GM18520 (cell line): ENCODE data around the gene AGXT2.

Experiments
- ATAC-seq: cut with Tn5 transposase; IDR thresholded peaks from one replicate; pipeline ENCODE4 v1.9.1; 2021; ENCODE audit not compliant: unreplicated experiment

Gene AGXT2, protein sequence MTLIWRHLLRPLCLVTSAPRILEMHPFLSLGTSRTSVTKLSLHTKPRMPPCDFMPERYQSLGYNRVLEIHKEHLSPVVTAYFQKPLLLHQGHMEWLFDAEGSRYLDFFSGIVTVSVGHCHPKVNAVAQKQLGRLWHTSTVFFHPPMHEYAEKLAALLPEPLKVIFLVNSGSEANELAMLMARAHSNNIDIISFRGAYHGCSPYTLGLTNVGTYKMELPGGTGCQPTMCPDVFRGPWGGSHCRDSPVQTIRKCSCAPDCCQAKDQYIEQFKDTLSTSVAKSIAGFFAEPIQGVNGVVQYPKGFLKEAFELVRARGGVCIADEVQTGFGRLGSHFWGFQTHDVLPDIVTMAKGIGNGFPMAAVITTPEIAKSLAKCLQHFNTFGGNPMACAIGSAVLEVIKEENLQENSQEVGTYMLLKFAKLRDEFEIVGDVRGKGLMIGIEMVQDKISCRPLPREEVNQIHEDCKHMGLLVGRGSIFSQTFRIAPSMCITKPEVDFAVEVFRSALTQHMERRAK

DNA sequence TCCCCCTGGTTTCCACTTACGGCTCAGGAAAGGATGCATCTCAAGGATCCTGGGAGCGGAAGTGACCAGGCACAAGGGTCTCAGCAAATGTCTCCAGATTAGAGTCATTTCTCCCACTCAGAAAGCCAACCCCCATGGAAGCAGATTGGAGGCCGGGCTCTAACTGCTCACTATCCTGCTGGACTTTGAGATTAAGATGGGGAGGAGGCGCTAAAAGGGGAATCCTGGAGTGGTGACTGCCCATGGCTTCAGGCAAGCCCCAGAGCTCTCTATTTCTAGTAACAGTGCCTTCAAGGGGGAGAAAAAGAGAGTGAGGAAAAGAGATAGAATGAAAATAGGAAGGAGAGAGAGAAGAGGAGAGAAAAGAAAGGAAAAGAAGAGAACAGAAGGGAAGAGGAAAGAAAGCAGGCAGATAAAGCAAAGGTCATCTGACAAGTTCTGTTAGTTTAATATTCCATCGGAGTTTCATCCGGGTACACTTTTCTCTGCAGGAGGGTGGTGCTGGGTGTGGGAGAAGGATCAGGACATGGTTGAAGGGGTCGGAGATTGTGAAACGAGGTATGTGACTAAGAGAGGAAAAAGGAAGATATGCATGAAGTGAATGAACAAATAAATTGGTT is at the start of gene AGXT2:
AGXT2 (minus strand) TSS at position 165 of the 620 bp plus-strand sequence; CDS start at position 108, 57 bp downstream.
- ATAC-seq: no peak

DNA sequence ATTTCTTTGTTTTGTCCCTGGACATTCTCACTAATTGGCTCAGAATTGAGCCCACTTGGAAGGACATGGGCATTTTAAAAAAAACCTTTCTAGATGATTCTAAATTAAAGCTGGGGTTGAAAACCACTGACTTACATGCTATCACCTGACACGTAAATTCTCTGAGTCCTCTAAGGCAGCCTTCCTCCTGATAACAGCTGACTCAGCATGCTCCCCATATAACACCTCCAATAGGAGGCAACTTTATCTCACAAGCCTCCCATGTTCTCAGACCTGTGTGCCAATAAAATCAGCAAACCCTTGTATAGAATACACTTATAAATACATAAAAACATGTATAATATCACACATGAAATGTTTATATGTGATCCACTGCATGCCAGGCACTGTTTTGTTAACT is 49.2 kb upstream of the AGXT2 start:
- ATAC-seq: no peak

DNA sequence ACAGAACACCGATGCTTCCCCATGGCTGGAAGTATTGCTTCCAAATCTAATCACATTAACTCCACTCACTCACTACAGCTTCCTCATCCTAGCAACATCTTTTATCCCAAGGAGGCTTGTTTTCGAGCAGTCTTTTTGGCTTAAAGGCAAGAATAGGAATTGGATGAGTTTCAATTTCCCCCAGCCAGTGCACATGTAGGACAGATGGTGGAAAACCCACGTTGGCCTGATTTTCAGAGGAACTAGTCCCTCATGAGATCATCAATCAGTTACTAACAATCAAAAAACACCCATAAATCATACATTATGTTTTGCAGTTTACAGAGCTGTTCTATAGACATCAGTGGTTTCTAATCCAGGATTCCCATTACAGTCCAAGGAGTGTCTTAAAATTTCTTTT is 48.5 kb upstream of the AGXT2 start:
- no peak for ATAC-seq

DNA sequence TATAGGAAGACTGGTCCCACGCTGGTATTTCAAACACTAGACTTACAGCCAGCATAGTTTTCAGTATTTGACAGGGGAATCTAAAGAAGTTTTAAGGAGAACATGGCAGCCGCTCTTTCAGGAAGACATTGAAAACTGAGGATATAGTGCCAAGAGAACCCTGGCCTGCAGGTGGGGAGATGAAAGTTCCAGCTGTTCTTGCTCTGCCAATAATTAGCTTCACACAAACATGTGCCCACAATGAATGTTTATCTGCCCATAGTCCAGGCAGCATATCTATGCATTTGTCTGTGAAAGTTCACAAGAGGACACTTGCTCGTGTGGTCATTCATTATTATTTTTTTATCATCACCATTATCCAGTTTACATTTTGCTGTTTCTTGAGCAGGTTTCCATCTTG is 47.6 kb upstream of the AGXT2 start:
- ATAC-seq: no peak

DNA sequence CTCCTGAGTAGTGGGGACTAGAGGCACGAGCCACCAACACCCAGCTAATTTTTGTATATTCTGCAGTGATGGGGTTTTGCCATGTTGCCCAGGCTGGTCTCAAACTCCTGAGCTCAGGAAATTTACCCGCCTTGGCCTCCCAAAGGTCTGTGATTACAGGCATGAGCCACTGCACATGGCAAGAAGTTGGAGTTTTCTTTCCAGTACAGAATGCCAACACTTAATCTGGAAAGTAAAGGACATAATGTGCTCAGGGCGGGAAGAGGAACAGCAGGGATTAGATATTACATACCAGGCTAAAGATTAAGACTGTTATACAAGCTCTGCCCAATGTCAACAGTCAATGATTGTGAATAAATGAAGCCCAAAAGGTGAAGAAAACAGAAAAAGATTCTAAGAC is 47.2 kb upstream of the AGXT2 start:
- ATAC-seq: no peak

DNA sequence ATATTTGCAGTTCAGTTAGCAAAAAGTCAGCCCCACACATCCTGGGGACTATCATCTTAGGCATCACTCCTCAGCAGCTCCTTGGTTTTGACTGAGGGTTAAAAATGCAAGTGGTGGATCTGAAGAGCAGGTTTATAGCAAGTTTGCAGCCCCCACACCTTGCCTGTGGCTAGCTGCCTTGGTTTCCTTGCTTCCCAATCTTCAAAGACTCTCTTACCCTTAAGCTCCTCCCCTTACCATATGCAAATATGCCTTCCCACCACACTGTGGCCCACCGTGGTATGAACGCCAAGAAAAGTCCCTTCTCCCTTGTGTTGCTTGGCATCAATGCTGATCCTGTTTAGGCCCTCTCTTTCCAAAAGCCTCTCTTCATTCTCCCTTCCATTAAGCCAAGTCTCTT is 45.0 kb upstream of the AGXT2 start:
- ATAC-seq: no peak

DNA sequence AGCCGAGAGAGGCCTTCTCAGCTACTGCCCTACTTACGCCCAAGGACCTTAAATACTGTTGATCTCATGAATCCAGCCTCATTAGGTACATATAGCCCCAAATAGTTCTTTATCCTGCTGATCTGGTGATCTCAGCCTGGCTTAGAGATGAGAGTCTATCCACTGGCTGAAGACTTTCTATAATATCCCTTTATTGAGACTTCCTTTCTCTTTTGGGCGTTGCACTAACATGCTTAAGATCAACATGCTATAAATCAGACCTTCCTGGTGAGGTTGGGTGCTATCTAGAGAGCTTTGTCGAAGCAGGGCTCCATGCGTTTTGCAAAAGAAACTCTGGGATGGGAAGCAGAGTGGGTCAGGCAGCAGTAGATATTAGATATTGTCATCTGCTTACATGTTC is 44.0 kb upstream of the AGXT2 start:
- ATAC-seq: no peak

DNA sequence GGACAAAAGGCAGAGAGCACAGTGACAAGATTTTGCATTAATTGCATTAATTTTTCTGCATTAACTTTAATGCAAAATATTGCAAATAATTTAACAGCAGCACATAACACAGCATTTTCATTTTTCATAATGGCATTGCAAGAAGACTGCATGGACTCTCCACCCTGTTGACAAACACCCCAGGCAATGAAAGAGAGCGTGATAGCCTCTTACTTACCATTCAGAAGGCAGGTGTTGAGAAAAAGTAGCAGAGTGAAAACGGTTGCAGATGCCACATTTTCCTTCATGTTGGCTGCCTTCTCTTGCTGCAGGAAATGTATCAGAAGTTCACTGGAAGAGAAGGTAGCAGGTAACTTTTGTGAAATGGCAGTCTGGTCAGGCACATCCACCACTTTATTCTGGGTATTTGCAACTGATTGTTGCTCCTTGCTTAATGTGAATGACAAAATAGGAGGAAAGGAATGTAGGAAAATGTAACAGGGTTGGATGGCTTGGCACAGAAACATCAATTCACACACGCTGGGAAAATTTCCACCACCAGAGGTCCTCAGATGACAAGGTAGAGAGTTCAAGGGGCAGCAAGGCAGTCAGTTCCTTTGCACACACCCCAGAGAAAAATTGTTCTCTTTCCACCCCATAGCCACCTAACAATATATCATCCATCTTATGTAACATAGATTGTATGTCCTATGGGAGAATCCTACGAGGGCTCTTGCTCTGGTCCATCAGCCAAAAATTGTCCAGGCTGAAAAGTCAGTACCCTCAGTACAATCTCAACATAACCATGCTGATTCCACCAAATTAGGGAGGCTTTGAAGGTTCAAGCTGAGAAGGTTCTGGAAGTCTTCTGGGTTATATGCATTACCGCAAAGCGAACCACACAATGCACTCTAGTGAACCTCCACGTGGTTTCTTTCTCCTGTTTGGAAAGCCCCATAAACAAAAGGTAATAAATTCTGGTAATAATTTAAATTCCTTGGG is 41.9 kb upstream of the AGXT2 start:
- ATAC-seq: no peak

DNA sequence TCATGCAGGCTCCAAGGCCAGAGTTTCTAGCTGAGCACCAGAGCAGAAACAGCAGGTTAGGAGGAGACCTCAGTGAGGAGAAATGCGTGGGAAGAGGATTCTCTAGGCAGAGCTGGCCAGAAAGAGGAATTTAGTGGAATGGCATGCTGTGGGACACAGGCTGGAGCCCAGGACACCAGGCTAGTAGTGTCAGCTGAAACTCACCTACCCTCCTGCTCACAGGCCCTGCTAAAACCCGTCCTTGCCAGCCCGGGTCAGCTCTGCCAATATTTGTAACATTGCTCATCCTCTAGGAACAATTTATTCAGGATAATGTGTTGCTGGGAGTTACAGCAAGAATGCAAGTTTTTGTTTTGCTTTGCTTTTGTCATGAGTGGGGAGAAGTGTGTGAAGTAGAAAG is 40.2 kb upstream of the AGXT2 start:
- no peak for ATAC-seq

DNA sequence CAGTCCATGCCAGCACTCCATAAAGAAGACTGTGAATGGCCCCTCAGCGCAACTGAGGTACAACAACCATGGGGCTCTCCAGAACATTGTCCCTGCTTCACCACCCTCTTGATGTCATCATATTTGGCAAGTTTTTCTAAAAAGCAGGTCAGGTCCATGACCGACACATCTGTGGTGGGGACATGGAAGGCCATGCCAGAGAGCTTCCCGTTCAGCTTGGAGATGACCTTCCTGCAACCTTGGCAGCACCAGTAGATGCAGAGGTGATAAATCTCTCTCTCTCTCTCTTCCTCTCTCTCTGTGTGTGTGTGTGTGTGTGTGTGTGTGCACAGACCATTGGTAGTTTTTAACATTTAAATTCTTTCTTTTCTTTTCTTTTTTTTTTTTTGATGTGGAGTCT is 35.4 kb upstream of the AGXT2 start:
- no peak for ATAC-seq

DNA sequence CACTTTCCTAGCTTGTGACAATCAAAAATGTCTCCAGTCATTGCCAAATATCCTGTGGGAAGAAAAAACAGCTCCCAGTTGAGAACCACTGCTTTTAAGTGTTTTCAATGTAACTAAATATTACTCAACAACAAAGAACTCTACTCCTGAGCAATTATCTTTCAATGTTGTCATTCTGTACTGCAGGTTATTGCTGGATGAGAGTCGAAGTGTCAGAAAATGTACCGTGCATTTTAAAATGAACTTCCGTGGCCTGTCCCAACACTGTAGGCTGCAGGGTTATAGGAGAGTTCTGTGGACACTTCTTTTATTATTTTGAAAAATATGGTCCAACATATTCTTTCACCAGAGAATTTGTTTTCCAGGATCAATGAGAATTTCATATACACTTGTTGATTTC is 34.8 kb upstream of the AGXT2 start:
- ATAC-seq: no peak

DNA sequence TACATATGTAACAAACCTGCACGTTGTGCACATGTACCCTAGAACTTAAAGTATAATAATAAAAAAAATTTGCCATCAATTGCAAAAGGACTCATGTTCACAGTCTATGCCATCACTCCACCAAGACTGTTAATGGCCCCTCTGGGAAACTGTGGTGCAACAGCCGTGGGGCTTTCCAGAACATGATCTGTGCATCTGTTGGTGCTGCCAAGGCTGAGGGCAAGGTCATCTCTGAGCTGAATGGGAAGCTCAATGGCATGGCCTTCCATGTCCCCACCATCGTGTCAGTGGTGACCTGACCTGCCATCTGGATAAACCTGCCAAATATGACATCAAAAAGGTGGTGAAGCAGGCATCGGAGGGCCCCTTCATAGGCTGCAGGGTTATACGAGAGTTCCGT is 33.4 kb upstream of the AGXT2 start:
- ATAC-seq: no peak

DNA sequence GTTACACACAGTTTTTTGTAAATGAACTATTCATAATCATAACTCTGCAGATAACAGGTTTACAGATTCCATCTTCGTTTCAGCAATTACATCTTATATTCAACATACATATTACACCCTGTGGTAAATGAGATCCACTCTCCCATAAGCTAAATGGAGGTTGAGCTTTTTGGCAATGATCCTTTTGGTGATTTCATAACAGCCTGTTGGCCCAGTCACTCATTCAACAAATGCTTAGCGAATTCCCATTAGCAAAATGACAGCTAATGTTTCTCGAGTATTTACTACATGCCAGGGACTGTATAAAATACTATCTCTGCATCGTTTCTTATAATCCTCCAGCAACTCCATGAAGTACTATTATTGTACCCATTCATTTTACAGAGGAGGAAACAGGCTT is 25.4 kb upstream of the AGXT2 start:
- no peak for ATAC-seq

DNA sequence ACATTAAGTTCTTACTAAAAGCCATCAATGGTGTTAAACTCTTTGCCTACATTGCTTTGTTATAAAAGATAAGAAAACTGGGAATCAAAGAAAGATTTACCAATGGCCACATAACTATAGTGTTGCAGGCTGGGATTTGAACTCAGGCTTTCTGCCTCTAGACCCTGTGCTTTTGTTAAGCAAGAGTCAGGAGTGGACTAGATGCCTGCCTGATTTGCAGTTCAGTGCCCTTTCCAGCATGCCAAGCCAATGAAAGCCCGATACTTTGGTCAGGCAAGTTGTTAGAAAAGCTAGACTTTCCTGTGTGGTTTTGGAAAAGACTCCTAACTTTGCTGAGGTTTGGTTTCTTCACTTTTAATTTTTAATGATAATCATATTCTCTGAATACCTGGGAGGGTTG is 21.4 kb upstream of the AGXT2 start:
- no peak for ATAC-seq

DNA sequence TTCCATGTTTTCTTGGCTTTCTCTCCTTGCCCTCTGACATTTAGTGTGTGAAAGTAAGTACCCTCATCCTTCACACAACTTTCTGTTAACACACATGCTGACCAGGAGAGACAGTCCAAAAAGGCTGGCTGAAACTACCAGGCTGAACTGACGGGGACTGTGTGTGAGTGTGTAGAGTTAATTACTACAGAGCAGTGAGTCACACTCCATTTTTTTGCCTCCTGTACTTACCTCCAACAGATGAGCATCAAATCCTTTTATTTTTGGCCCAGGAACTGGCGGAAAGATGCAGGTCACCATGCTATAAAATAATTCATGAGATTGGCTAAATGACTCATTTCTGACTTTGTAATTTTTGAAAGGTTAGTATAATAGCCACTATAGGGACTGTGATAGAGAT is 20.2 kb upstream of the AGXT2 start:
- no peak for ATAC-seq

DNA sequence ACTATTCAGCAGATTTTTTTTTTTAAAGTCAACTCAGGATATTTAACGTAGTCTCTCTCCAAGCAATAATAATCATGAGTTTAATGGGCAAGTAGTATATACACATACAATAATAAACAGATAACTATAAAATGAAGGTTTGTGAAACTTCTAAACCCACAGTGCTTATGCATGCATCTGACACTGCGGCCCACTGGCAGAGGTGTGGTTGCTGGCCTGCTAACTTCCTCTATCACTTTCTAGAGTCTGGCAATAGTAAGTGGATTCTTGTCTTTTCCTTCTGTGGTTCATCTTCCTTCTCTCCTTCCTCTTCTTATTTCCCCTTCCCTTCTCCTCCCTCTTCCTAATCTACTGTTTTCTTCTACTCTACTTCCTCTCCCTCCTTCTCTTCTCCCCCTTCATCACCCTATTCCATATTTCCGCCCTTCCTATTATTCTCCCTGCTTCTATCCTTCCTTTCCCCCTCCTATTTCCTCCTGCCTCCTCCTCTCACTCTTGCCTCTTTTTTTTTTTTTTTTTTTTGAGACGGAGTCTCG is 18.6 kb upstream of the AGXT2 start:
- ATAC-seq: peak; percentile 77

DNA sequence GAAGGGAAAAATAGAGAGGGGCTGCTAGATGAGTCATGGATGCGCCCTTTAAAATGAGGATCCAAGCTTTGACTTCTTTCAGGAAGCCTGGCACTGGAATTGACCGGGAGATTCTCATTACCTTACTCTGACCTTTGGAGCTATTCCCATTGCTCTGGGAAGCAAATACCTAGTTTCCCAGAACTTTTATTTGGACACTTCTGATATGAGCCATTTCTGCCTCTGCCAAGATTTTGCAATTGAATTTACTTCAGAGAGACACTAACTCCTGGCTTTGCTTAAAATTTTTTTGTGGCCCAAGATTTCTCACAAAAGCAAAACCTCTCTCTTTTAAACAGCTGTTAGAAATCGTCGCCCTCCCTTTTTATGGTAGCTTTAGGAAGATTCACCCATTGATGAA is 15.7 kb upstream of the AGXT2 start:
- no peak for ATAC-seq

DNA sequence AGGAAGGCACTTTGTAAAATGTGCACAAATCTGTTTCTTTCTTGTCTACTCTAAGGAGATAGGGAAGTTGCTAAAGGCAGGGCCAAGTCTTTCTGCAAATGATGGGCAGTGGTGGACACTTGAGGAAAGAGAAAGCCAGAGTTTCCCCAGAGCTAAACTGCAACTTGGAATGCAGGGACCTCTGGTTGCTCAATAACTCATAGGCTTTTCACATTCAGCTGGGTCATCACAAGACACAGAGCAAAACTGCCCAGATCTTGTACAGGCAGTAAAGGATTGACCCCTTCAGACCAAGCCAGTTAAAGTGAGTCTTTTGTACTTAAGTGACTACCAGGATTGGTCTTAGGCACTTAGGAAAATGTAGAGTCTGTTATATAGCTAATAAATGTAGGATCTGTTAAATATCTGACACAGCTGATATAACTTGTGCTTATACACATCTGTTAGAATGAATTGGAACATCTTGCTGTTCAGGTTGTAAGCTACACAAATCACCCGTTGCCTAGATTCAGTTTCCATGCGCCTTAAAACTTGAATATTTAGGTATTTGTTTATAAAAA is 13.5 kb upstream of the AGXT2 start:
- ATAC-seq: no peak

DNA sequence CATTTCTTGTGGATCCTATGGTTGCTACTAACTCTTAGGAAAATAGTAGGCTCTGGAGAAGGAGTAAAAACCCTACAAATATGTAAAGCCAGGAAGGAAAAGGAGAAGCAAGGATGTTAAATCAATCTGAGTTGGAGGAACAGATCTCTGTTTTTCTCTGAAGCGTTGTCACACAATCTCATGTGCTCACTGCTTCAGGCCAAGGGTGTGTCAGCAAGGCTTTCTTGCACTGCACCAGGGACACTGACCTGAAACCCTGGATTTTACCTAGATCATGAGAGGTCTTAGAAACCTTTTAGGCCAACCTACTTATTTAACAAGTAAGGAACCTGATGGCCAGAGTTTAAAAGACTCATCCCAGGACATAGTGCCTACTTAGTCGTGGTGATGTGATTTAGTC is 12.5 kb upstream of the AGXT2 start:
- no peak for ATAC-seq

DNA sequence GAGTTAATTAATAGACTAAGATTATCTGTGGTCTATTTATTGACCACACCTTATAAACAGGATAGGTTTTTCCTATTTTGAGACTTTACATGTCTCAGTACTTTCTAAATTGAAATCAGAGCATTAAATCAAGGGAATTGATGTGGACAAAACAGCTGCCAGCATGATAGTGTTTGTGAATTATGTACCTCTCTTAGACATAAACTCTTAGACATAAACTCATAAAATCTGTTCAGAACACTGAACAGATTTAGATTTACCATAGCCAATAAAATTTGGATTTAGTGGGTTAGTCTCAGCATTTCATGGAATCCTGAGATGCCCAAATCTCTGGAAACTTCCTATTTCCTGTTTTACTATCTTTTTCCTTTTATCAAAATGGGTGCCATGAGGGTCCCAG is 11.5 kb upstream of the AGXT2 start:
- ATAC-seq: no peak

DNA sequence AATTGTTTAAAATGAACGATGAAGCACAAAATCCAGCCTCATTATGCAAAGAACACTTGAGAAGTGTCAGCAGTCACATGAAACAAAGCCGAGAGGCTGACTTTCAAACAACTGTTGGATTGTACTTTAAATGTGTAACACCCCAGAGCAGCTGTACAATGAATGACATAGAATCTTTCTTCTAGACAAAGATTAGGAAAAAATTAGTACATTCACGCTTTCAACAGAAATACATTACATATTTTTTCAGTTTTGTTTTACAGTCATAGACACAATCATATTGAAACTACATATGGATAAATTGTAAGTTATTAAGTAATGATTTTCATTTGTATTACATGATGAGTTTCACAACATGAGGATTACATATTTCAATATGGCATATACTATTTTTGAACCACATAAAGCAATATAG is 10.6 kb upstream of the AGXT2 start:
- peak; percentile 70 for ATAC-seq
